Measurements from ENCODE around the gene F10. TPM values are rescaled to one million over a fixed set of nuclear protein-coding genes. Genes with fewer than 3 reads are reported as not detected.

Gene F10
- total RNA-seq, 2 experiments from 2014 or later, result not detected

DNA sequence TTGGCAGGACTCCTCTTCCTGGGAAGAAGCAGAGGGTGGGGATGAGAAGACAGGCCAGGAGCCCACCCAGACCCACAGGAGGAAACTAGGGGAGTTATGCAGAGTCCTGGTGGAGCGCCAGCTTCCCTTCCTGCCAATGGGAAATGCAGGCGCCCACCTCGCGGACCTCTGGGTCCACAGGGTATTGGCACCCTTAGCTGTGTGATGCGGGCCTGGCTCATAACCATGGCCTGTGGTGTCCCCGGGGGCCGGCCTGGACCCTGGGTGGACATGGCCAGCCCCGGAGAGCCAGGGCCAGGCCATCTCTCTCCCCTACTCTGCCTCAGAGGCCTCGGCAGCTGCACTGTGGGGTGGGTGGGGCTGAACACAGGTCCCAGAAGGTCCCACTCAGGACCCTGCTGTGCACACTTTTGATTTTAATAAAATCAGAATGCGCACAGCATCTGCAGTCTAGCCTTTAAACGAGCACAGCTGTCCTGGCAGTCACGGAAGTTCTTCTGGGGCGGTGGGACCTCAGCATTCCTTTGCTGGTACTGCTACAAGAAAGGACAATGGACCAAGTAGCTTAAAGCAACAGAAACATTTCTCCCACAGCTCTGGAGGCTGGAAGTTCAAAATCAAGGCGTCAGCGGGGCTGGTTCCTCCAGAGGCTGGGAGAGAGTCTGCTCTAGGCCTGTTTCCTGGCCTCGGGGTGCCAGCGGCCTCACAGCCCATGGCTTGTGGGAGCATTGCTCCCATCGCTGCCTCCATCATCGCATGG lies 1.8 kb downstream of the F10 start:
- Histone ChIP-seq H3K79me2 (ENCODE audit: insufficient read depth, low read depth, low read length) (no peaks in the 10 kb centered on the region), H3K4me2 (ENCODE audit: low read length) (no peak overlapping the region), H3K9me3 (ENCODE audit: low read length) (no peaks in the 10 kb centered on the region), H3K4me1 (ENCODE audit: insufficient read depth, low read length, poor library complexity, severe bottlenecking) (no peaks in the 10 kb centered on the region), H3K36me3 (ENCODE audit: insufficient read depth, low read length) (no peaks in the 10 kb centered on the region), H4K20me1 (ENCODE audit: insufficient read depth, low read length) (no peaks in the 10 kb centered on the region), H2AFZ (ENCODE audit: low read length) (no peak overlapping the region), H3K9me2 (ENCODE audit: insufficient read depth, low read length) (no peaks in the 10 kb centered on the region), H3K4me3 (ENCODE audit: low read depth, low read length, poor library complexity, severe bottlenecking) (no peak overlapping the region), H3K27ac (ENCODE audit: low read depth, low read length, poor library complexity, severe bottlenecking) (no peak overlapping the region)
- TF ChIP-seq, protein P1, sequence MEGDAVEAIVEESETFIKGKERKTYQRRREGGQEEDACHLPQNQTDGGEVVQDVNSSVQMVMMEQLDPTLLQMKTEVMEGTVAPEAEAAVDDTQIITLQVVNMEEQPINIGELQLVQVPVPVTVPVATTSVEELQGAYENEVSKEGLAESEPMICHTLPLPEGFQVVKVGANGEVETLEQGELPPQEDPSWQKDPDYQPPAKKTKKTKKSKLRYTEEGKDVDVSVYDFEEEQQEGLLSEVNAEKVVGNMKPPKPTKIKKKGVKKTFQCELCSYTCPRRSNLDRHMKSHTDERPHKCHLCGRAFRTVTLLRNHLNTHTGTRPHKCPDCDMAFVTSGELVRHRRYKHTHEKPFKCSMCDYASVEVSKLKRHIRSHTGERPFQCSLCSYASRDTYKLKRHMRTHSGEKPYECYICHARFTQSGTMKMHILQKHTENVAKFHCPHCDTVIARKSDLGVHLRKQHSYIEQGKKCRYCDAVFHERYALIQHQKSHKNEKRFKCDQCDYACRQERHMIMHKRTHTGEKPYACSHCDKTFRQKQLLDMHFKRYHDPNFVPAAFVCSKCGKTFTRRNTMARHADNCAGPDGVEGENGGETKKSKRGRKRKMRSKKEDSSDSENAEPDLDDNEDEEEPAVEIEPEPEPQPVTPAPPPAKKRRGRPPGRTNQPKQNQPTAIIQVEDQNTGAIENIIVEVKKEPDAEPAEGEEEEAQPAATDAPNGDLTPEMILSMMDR (conservative IDR thresholded peaks at IDR 0.05; ENCODE audit: low read length), result no peak
- TF ChIP-seq EZH2phosphoT487 (IDR thresholded peaks at IDR 0.05; ENCODE audit: borderline replicate concordance, low read depth, low read length), result no peak
- ChIA-PET CTCF (ENCODE audit: unreplicated experiment) (no interaction called here), POLR2A (no interaction called here)
- BruUV-seq (replicated peaks), result no TSS peak
- intact Hi-C loops (cut with micrococcal nuclease; ENCODE audit: unreplicated experiment), result no loop called here
- DNase-seq (ENCODE audit: low spot score), result no peak

DNA sequence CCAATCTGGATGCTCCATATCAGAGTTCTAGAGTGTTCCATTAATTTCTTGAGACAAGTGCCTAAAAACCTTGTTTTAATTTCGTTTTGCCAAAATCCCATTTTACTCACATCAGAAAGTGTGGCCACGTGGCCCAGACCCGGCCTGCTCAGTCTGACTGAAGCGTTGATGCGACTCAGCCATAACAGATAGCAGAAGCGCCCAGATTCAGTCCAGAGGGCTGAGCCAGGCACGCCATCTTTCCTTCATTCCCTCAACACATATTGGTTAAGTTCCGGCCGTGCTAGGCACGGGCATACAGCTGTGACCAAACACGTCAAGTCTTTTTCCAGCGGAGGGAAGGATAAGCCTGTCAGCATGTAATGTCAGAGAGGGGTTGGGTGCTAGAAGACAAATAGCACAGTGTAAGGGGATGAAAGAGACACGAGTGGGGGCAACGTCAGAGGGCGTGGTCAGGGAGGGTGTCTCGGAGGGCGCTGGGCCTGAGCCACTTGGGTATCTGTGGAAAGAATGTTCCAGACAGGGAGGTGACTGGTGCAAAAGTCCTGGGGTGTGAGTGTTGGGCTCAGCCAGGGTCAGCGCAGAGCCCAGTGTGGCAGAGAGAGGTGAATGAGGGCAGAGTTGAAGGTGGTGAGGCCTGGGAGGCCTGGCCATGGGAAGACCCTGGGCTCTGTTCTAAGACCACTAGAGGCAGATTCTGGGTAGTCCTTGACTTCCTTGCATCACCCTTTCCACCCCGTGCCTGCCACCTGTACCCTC lies 3.1 kb downstream of the F10 start:
- Histone ChIP-seq H3K9me2 (ENCODE audit: insufficient read depth, low read length) (no peaks in the 10 kb centered on the region), H3K4me1 (ENCODE audit: insufficient read depth, low read length, poor library complexity, severe bottlenecking) (no peaks in the 10 kb centered on the region), H3K9me3 (ENCODE audit: low read length) (no peaks in the 10 kb centered on the region), H3K4me3 (ENCODE audit: low read depth, low read length, poor library complexity, severe bottlenecking) (no peak overlapping the region), H3K4me2 (ENCODE audit: low read length) (no peak overlapping the region), H4K20me1 (ENCODE audit: insufficient read depth, low read length) (no peaks in the 10 kb centered on the region), H2AFZ (ENCODE audit: low read length) (no peak overlapping the region), H3K27ac (ENCODE audit: low read depth, low read length, poor library complexity, severe bottlenecking) (no peak overlapping the region), H3K36me3 (ENCODE audit: insufficient read depth, low read length) (no peaks in the 10 kb centered on the region), H3K79me2 (ENCODE audit: insufficient read depth, low read depth, low read length) (no peaks in the 10 kb centered on the region)
- no peak for DNase-seq (ENCODE audit: low spot score)
- BruUV-seq (replicated peaks), result no TSS peak
- ChIA-PET CTCF (ENCODE audit: unreplicated experiment) (no interaction called here), POLR2A (no interaction called here)
- TF ChIP-seq EZH2phosphoT487 (IDR thresholded peaks at IDR 0.05; ENCODE audit: borderline replicate concordance, low read depth, low read length), result no peak
- TF ChIP-seq, protein P1 (conservative IDR thresholded peaks at IDR 0.05; ENCODE audit: low read length), result no peak
- intact Hi-C loops (cut with micrococcal nuclease; ENCODE audit: unreplicated experiment), result no loop called here

Measured in OCI-LY7 (cell line).